Measurements from ENCODE around the gene LLGL2.
"Not testable (repeated sequence)": the region's sequence is repeated elsewhere in the genome, so short reads cannot be mapped to it uniquely, and the experiment has no call there.

The LLGL2 gene, protein sequence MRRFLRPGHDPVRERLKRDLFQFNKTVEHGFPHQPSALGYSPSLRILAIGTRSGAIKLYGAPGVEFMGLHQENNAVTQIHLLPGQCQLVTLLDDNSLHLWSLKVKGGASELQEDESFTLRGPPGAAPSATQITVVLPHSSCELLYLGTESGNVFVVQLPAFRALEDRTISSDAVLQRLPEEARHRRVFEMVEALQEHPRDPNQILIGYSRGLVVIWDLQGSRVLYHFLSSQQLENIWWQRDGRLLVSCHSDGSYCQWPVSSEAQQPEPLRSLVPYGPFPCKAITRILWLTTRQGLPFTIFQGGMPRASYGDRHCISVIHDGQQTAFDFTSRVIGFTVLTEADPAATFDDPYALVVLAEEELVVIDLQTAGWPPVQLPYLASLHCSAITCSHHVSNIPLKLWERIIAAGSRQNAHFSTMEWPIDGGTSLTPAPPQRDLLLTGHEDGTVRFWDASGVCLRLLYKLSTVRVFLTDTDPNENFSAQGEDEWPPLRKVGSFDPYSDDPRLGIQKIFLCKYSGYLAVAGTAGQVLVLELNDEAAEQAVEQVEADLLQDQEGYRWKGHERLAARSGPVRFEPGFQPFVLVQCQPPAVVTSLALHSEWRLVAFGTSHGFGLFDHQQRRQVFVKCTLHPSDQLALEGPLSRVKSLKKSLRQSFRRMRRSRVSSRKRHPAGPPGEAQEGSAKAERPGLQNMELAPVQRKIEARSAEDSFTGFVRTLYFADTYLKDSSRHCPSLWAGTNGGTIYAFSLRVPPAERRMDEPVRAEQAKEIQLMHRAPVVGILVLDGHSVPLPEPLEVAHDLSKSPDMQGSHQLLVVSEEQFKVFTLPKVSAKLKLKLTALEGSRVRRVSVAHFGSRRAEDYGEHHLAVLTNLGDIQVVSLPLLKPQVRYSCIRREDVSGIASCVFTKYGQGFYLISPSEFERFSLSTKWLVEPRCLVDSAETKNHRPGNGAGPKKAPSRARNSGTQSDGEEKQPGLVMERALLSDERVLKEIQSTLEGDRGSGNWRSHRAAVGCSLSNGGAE
- total RNA-seq, result 0.83 to 6.0 (median 2.8) reads per million in 18 experiments

DNA sequence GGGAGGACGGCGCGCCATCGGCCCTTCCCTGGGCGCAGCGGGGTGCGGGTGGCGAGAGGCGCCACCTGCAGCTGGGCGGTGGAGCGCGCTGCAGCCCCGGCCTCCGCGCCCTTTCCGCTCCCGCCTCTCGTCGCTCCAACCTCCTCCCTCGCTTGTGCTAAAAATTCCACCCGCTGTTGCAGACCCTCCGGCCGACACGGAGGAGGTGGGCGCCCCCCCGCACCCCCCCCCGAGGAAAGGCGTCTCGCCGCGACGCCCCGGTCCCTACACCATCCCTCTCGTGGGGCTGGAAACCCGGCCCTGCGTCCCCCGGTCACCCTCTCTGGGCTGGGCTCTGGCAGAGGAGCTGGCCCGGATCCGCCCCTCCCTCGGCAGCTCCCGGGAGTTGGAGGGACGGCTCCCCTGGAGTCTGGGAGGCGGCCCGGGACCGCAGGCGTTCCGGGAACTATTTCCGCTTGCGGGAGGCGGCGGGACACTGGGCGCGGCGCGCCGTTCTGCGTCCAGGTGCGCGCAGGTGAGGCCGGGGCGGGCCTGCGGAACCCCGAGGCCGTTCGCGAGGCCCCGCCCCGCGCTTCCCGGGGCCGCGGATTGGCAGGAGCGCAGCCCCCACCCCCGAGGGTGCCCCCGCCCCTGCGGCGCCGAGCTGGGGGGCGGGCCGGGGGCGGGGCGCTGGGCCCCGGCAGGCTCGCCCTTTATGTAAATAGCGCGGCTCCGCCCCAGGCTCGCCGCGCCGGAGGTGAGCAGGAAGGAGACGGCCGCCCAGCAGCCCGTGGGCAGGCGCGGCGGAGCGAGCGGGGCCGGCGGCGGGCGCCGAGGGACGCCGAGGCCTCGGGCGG, at the start of gene LLGL2:
Gene LLGL2, plus strand, starts transcription at position 728 of the 836 bp plus-strand sequence. CDS start 17,730 bp downstream, outside the sequence.
- peak; percentile 57 to 88 for DNase-seq

- no peak for DNase-seq
Observed at GRCh38 chr17:75475851-75476250, 49.6 kb upstream of the LLGL2 start.

DNA sequence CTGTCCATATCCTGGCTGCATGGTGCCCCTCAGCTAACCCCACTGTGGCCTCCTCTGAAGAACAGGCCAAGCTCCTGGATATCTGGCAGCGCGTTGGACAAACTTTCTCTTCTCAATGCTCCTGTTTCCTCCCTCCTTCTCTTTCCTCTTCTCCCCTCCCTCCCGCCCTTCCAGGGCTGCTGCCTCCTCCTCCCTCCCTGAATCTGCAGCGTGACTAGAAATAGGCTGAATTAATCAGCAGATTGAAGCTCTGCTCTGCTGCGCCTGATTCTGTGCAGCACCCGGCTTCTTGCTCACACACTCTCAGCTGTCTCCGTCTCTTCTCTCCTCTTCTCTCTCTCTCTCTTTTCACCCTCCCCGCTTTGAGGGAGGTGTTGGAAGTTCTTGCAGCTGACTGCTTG, 49.2 kb upstream of the LLGL2 start:
- DNase-seq, result no peak

- DNase-seq, result peak in 1 of 2 donors; percentile 9
Observed at GRCh38 chr17:75476752-75477489, 48.6 kb upstream of the LLGL2 start.

DNA sequence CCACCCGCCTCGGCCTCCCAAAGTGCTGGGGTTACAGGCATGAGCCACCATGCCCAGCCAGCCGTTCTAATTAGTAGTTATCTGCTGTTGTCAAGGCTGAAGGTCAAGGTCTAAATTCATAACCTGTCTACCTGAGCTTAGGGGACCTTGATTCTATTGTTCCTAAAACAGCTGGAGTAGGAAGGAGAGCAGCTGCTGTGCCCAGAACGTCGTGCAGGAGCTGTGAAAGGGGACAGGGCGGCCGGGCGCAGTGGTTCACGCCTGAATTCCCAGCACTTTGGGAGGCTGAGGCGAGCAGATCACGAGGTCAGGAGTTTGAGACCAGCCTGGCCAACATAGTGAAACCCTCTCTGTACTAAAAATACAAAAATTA, 48.0 kb upstream of the LLGL2 start:
- DNase-seq, result not testable (repeated sequence)

- DNase-seq, result no peak
Observed at GRCh38 chr17:75478508-75478907, 47.0 kb upstream of the LLGL2 start.

DNA sequence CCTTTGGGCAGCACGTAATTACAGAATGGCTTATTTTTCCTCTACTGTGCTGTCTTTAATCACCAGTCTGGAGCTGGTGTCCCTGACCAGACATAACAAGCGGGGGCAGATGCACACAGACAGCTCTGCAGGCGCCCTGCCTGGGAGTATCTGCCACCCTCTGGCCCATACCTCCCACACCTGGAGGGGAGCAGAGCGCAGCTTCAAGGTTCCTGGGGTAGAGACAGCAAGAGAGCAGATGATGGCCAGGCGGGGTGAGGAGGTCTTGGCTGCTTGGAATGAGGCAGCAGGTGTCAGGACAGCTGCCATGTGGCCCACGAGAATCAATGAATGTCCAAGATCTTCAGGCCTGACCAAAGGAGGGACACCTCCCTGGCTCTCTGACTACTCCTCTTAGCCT, 45.2 kb upstream of the LLGL2 start:
- no peak for DNase-seq

GRCh38 chr17:75481194-75482068, 44.1 kb upstream of the LLGL2 start:
- no peak for DNase-seq

- no peak for DNase-seq
Observed at GRCh38 chr17:75482098-75482942, 43.2 kb upstream of the LLGL2 start.

GRCh38 chr17:75485688-75486087, 39.8 kb upstream of the LLGL2 start:
- no peak for DNase-seq

DNA sequence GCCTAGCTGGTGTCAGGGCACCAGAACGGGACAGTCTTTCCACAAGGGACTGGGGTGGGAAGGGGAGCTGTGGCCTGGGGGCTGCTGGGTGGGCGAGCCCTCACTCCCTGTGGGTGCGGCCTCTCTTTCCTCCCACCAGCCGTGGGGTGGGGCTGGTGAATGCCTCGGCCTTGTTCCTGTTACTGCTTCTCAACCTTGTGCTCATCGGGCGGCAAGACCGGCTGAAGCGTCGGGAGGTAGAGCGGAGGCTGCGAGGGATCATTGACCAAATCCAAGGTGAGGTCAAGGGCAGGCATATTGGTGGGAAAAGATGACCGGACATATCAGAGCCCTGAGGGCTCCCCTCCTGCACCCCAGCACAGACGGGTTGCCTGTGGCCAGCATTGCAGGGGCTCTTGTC, 39.3 kb upstream of the LLGL2 start:
- no peak for DNase-seq

DNA sequence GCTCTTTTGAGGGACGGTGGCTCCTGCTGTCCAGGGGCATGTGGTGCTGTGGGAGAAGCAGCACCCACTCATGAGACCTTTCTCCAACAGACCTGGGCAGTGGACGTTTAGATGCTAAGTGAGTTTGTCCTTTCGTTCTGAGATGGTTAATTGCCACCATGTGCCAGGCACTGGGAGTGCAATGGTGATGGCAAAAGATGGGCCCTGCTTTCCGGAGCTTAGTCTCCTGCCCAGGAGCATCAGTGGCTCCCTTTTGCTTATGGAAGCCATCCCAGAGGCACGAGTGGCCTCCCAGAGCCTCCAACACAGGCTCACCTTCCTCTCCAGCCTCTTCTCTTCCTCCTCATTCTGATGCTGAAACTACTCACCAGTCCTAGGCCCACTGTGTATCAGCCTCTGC, 38.5 kb upstream of the LLGL2 start:
- DNase-seq, result no peak

- peak; percentile 76 to 77 for DNase-seq
Observed at GRCh38 chr17:75487351-75488070, 38.0 kb upstream of the LLGL2 start.

DNA sequence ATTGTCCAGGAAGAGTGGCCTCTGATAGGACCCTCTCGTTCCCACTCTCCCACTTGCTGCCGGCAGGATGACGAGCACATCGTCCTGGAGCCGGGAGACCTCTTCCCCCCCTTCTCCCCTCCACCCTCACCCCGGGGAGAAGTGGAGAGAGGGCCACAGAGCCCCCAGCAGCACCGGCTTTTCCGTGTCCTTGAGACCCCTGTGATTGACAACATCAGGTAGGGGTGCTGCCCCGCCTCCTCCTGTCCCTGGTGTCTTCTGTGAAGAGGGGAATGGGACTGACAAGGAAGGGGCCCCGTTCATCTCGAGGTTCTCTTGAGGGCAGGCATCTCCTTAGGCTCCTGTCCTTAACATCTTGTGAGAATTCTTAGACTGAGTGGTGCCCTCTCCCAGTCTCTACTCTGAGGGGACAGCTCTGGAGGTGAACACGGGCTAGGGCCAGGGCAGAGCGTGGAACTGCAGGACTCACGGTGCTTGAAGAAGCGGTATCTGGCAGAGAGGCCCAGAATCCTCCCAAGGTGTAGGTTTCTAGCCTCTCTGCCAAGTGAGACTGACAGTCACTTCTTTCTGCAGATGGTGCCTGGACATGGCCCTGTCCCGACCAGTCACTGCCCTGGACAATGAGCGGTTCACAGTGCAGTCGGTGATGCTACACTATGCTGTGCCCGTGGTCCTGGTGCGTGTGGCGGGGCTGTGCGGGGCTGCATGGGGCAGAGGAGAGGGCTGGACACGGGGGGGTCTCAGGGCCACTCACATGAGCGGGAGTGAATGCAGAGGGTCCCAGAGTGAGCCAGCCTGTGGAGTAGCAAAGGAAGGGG, 36.6 kb upstream of the LLGL2 start:
- no peak for DNase-seq

DNA sequence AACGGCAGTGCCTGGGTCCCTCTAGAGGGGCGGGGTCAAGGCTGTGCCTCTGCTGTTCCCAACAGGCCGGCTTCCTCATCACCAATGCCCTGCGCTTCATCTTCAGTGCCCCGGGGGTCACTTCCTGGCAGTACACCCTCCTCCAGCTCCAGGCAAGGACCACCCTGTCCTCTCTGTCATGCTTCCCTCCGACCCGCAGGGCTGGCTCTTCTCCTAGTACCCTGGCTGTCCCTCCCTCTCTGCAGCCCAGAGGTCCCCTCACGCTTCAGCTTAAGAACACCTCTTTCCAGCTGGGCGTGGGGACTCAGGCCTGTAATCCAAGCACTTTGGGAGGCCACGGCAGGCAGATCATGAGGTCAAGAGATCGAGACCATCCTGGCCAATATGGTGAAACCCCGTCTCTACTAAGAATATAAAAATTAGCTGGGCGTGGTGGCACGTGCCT, 36.0 kb upstream of the LLGL2 start:
- DNase-seq, result no peak

DNA sequence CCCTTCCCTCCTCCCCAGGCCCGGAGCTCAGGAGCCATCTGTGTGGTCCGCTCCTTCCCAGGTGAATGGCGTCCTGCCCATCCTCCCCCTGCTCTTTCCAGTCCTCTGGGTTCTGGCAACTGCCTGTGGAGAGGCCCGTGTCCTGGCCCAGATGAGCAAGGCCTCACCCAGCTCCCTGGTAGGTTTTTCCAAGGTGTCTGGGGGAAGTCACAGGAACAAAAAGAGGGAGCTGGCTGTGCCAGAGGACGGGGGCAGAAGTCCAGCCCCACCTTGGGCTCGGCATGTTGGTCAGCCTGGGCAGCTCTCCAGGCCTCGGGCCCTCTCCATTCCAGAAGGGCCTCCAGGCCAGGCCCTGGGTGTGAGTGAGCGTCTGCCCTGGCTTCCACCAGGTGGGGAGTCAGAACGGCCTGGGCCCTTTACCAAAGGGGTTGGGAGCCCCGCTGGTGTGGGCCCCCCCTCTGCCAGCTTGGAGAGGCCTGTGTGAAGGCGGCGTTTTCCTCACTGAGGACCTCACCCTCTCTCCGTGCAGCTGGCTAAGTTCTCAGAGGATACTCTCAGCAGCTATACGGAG, 35.2 kb upstream of the LLGL2 start:
- DNase-seq, result no peak

DNA sequence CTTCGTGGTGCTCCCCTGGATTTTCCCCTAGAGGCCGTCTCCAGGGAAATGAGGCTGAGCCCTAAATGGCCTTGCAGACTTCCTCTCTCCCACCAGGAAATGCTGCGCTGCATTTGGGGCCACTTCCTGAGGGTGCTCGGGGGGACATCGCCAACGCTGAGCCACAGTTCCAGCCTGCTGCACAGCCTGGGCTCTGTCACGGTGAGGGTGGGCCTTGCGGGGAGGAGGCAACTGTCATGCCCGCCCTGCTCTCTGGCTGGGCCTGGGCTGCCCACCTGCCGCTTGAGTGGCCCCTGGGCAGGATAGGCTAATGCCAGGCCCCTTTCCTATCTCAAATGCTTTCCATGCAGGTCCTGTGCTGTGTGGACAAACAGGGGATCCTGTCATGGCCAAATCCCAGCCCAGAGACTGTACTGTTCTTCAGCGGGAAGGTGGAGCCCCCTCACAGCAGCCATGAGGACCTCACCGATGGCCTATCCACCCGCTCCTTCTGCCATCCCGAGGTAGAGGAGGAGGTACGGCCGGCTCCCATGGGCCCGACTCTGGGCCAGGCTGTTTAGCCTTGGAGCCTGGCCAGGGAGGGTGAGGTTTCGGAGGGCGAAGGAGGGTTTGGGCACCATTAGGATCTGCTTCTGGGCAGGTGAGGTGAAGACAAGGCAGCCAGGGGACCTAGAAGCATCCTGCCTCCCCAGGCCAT, 34.4 kb upstream of the LLGL2 start:
- DNase-seq, result no peak
